22Rv1 (cell line): ENCODE results near the gene PDHA1.

ENCODE experiments used
- CTCF ChIP-seq: fragments of 450-650 bp; IDR thresholded peaks from 2 replicates; pipeline ENCODE4 v1.5.1; 2017; ENCODE audit warnings: mild to moderate bottlenecking
- ZFX ChIP-seq: fragments of 450-650 bp; IDR thresholded peaks from 2 replicates; pipeline ENCODE4 v1.6.1; 2017; ENCODE audit warnings: antibody characterized with exemption, borderline replicate concordance

GRCh38 chrX:19375546-19375945 lies 31.8 kb downstream of the PDHA1 start:
- no peak for TF ChIP-seq CTCF
- TF ChIP-seq ZFX = no peak
